Femur (tissue), 1 donor: ENCODE data around the gene KRT82.
A peak's percentile ranks its signal among the peaks of the same experiment; 100 is the strongest.
"Not testable (repeated sequence)": the region's sequence is repeated elsewhere in the genome, so short reads cannot be mapped to it uniquely, and the experiment has no call there.

Source experiments
- DNase-seq: peaks from one replicate; pipeline ENCODE4 v3.0.0-alpha.2; 2017

KRT82 gene

DNA sequence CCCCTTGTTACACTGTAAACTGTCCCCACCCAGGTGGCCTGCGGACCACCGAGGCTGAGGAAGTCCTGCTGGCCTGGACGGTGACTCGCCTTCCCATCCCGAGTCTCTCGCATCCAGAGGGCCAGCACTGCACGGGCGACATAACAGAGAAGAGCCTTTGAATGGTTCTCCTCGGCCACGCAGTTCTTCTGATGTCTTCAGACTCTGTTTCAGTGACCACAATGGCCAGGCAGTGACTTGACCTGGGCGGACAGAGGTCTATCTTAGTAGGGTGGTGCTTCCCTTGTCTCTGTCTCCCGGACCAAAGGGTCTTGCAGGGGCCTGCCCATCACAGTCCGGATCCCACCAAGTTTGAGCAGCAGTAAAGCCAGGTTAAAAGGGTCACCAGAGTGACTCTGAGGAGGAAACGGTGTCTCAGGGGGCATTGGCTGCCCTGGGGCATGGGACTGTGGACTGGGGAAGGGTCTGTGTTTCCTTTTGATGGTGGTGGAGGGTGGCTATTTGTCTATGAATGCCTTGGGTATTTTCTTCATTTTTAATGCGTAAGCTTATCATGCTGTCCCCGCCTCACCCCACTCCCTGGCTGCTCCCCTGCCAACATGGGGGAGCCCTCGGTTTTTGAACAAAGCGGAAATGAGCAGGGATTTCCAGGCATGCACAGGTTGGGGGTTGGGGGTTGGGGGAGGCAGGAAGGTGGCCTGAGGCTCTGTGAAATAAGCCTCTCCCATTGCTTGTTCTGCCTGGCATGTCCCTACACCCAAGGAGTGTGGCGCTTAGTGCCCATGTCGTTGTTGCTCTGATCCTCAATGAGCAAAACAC, 49.2 kb downstream of the KRT82 start:
- DNase-seq: peak; percentile 7

DNA sequence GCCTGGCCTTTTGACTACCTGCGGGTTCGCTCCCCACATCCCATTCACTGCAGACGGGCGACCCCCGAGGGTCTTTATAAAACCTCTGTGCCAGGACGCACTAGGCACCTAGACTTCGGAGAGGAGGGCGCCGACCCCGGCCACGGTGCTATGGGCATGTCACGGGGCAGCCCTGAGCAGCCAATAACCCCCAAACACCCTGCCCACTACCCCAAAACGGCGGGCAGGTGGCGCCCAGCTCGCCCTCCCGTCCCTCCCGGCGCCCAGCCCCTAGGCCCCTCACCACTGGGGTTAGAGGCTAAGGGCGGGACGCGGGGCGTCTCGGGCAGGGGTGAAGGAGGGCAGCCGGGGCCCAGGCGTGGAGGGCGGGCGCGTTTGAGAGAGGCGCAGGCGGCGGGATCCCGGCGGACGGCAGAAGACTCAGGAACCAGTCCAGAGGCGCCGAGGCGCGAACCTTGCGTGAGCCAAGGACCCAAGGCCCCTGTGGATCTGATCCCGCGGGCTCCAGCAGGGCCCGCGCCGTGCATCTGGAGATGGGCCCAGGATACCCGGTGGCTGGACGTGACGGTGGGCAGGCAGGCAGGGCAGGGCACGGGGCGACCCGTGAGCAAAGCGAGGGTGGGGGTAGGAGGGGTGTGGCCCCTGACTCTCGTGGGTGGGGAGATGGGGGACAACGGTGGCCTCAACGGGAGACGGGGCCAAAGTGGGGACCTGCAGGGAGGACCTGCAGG, 49.9 kb downstream of the KRT82 start:
- peak; percentile 10 for DNase-seq

DNA sequence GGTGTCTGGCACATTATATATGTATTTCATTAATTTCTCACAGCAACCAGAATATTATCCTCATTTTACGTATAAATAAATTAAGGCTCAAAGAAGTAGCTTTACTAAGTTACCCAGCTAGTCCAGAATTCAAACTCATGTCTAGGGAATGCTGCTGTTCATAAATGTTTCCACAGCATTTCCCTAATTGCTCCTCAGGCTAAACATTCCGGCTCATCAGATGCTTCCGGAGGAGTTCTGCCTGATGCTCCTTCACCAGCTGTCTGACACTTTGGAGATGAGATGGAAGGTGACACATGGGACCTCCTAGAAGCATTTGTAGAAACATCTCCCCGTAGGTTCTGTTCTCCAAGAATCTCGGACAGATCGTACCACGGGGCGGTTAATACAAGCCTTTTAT, 51.0 kb downstream of the KRT82 start:
- peak; percentile 1 for DNase-seq

DNA sequence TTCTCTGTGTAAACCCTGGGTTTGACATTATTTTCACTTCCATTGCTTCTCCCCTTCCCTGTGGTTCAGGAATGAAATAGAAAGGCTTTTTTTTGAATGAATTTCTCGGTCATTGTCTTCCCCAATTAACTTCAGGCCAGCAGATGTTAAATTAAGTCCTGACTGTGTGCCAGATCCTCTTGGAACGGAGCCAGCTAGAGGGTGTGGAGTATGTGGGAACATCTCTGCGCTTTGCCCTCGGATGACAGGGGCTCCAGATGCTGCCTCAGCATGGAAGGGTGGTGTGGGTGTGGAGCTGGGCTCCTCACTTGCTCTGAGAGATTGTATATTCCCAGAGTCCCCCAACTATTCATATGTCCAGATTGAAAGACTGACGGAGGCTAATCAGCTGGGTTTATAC, 51.9 kb downstream of the KRT82 start:
- DNase-seq: peak; percentile 34

DNA sequence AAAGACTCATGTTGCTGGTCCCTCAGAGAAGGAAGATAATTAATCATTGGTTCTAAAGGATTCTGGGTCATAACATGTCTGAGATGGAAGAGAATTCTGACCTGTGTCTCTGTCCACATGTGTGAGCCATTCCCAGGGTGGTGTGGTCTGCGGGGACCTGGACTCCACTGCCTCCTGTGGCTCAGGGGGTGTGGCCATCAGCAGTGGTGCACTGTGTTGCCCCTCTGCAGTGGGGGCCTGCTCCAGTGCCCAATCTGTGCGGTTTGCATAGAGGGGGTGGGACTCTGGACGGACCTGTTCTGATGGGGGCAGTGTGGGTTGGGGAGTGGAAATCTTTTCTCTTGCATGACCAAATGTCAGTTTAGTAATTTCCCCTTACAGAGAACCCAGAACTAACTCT, 52.4 kb downstream of the KRT82 start:
- DNase-seq: no peak

DNA sequence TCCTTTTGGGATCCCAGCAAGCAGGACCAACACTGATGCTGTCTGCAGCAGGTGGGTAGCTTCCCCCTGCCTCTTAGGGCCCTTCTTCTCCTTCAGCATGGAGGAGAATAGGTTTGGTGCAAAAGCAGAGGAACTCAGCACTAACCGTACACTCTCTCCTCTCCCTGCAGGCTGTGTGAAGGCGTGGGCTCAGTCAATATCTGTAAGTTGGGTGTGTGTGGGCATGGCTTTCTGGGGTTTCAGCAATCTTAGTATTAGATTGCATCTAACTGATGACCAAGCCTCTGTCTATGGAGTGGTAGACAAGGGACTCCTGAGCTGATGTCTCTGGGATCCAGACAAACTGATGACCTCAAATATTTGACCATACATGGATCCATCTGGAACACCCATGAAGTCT, 53.2 kb downstream of the KRT82 start:
- DNase-seq: peak; percentile 0

DNA sequence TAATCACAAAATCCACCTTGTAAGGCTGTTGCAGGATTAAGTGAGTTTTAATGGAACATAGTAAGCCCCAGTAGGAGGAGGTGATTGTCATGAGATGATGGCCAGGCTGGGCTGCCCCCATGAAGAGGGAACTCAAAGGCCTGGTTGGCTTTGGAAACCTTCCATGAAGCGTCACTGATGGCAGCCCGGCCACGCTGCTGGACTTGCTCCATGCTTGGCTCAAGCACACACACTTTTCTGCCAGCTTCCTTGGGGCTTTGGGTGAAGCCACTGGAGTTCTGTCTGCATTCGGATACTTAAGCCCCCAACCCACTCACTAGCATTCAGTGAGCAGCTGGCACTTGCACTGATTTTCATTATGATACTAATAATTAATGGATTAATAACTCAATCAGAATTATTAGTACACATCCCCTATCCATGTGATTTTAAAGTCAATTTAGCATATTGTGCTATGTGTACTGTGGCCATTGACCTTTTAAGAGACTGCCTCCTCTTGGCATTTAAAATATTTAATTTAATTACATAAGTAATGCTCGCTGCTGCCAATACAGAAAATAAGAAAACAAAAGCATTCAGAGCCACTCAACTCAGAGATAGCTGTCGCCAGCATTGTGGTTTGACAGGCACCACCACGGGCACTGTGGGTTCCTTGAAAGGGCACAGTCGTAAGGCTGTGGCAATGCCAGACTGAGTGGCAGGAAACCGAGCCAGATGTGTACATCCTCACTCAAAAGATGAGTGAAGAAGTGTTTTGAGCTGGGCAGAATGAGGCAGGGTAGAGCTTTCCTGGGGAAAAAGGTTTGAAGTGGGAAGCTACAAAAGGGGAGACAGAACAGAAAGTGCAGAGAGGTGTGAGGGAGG, 54.7 kb downstream of the KRT82 start:
- DNase-seq: peak; percentile 48

DNA sequence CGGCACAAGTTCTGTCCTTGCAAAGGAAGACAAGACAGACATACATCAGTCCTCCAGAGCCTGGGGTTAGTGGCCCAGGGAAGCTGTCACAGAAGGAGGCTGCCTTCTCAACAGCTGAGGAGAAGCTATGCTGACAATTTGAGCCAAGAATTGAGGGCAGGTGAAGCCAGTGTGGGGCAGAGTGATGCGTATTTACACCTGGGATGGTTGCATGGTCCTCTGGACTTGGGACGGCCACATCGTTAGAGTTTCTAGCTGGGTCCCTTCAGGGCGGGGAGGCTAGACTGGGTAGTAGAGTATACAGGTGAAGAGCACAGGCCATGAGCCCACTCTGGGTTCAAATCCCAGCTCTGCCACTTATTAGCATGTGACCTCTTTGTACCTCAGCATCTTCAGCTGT, 55.3 kb downstream of the KRT82 start:
- peak; percentile 4 for DNase-seq

DNA sequence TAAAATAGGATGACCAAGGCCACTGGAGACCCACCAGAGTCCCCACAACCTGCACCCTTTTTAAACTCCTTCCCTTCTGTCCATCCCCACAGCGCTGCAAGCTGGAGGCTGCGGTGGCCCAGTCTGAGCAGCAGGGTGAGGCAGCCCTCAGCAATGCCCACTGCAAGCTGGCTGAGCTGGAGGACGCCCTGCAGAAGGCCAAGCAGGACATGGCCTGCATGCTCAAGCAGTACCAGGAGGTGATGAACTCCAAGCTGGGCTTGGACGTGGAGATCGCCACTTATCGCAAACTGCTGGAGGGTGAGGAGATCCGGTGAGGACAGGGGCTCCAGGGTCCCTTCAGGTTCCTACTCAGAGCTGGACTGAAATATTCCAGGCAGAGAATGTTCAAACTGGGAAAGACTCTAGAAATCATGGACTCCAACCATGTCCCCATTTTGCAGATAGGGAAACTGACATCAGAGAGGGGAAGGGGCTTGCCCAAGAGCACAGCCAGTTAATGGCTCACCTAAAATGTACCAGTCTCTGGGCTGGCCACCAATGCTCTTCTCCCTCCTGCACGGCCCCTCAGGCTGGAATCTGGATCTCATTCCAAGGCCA, 56.0 kb downstream of the KRT82 start:
- DNase-seq: peak; percentile 8

DNA sequence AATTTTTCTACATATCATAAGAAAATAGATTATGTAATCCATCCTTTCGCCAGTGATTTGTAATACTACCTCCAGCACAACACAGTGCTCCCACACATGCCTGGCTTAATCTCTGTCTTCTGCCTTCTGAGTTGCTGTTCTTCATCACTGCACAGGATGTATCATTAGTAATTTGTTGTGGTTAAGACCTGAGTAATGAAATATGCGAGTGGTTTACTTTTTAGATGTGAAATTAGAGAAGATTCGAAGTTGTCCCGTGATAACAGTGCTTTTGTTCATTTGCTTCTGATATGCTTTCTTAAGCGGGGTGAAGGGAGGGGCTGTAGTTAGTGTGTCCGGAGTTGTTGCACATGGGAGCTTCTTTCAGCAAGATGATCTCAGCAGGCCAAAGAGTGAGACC, 56.9 kb downstream of the KRT82 start:
- no peak for DNase-seq

DNA sequence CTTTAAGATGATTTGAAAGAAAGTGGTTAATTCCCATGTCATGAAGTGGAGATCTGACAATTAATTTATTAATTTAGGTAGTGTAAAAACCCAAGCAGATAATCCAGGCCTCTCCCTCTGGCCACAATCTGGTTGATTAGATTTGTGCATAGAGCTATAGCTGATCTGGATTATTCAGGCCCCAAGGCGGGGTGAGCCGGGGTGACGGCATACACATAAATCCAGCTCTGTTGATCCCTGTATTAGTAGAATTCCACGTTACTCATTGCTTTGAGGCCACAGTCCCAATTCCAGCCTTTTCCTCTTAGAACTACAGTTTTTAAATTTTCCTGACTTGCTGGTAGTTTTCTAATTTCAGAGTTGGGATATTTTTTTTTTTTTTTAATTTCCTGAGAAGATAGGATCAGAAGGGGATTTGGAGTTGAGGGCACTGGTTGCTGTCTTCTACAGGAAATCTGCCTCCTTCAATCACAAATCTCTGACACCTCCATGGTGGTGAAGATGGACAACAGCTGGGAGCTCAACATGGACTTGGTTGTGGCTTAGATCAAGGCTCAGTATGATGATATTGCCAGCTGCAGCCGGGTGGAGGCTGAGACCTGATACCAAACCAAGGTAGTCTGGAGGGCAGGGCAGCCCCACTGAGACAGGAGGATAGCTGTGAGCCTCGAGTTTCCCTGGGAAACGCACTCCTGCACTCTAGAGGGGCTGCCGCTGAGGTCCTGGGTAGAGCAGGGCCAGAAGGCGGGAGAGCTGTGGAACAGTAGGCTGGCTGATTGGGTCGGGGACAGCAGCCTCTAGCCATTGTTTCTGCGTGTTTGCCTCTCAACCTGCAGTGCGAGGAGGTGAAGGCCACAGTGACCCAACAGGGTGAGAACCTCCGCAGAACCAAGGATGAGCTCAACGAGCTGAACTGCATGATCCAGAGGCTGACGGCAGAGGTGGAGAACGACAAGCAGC, 58.3 kb downstream of the KRT82 start:
- peak; percentile 43 for DNase-seq

DNA sequence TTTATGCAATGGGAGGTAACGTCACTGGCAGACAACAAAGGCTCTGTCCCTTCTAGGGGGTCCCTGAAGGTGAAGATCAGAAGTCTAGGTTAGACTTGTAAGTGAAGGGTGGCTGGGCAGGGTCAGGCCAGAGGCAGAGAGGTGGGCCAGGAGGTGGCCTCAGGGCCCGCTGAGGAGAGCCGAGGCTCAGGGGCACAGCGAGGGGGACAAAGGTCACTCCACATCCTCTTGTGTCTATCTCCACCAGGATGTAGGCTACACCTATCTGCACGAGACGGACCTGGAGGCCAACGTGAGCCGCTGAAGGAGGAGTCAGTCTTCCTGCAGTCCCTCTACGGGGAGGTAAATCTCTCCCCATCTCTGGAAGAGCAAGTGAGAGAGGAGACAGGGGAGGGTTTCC, 59.1 kb downstream of the KRT82 start:
- no peak for DNase-seq

DNA sequence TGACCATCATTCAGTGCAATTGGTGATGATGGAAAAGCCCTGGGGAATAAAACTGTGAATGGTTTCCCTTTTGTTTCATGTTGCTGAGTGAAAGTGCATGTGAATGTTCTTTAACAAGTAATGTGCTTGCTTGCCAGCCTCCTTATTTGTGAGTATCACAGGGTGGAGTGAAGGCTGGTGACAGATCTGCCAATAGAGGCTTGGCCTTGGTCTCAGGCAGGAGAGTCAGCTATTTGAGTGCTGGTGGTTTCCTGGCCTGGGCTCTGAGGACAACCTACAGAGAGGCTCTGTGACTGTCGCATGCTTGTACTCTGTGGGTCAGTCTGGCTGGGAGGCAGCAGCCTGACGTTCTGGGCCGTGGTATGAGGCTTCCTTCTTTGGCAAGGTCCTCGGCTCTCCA, 59.5 kb downstream of the KRT82 start:
- DNase-seq: no peak

DNA sequence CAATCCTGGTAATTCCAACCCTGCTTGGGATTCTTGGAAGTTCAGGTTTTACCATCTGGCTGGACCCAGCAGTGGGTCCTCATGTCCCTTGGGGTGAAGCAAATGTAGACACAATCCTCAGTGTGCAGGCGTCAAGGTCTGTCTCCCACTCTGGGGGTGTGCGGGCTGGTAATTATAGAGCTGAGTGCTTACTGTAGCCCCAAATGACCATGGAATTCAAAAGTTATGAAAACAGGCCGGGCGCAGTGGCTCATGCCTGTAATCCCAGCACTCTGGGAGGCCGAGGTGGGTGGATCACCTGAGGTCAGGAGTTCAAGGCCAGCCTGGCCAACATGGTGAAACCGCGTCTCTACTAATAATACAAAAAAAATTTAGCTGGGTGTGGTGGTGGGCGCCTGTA, 61.1 kb downstream of the KRT82 start:
- DNase-seq: not testable (repeated sequence)

DNA sequence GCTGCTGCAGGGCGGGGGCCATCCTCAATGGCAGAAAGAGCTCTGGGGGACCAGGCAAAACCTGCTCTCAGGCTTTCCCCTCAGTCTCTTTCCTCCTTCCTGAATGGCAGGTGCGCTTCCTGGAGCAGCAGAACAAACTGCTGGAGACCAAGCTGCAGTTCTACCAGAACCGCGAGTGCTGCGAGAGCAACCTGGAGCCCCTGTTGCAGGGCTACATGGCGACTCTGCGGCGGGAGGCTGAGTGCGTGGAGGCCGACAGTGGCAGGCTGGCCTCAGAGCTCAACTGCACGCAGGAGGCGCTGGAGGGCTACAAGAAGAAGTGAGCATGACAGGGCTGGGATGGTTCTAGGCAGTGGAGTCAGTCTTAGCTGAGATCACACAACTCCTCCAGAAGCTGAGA, 62.0 kb downstream of the KRT82 start:
- no peak for DNase-seq
